K562 (cell line): Measurements from ENCODE around the gene PBXIP1. TPM values are rescaled to one million over a fixed set of nuclear protein-coding genes. Genes with fewer than 3 reads are reported as not detected.

ENCODE experiments used
- ARID3A ChIP-seq: IDR thresholded peaks from 2 replicates; pipeline ENCODE4 v1.6.1; 2012; ENCODE audit warnings: low read depth, low read length, improper control_type of control experiment, borderline replicate concordance
- CHCHD3 ChIP-seq: fragments of 250-450 bp; sonication (Bioruptor Pico); IDR thresholded peaks from 2 replicates; pipeline ENCODE4 v2.1.2; 2022; ENCODE audit warnings: mild to moderate bottlenecking
- COPS2 ChIP-seq: fragments of 450-650 bp; conservative IDR thresholded peaks from 2 replicates; pipeline ENCODE4 v1.6.1; 2016; ENCODE audit warnings: mild to moderate bottlenecking, moderate library complexity
- CREM ChIP-seq: IDR thresholded peaks from 2 replicates; pipeline ENCODE4 v1.6.1; 2014; ENCODE audit warnings: antibody characterized with exemption, low read depth
- HDGF ChIP-seq: fragments of 450-650 bp; IDR thresholded peaks from 2 replicates; pipeline ENCODE4 v1.6.1; 2016
- KDM4B ChIP-seq, 2 experiments: fragments of 450-650 bp in 1 of 2; sonication (generic) in 1 of 2; IDR thresholded peaks; 2 replicates each; pipeline ENCODE4 v1.6.1; 2016 to 2017; ENCODE audit warnings: borderline replicate concordance in 2 of 2, antibody characterized with exemption in 1 of 2, low read depth in 1 of 2, mild to moderate bottlenecking in 1 of 2
- MCM7 ChIP-seq, 2 experiments: fragments of 450-650 bp; IDR thresholded peaks; 2 replicates each; pipeline ENCODE4 v1.6.1; 2016 to 2018
- NFE2L1 ChIP-seq: fragments of 450-650 bp; IDR thresholded peaks from 2 replicates; pipeline ENCODE4 v1.6.1; 2016; ENCODE audit warnings: missing genetic modification characterization, low read depth, mild to moderate bottlenecking, missing compliant biosample characterization, moderate library complexity, borderline replicate concordance
- SETDB1 ChIP-seq: IDR thresholded peaks from one replicate; pipeline ENCODE4 v1.6.1; 2012; ENCODE audit warnings: low read length, control low read depth, inconsistent platforms
- TCFL5 ChIP-seq: fragments of 250-450 bp; sonication (Bioruptor Pico); conservative IDR thresholded peaks from 2 replicates; pipeline ENCODE4 v1.6.1; 2021; ENCODE audit warnings: mild to moderate bottlenecking, moderate library complexity, matching md5 sums
- ZC3H11A ChIP-seq: IDR thresholded peaks from 2 replicates; pipeline ENCODE4 v1.6.1; 2012; ENCODE audit warnings: low read depth, low read length, improper control_type of control experiment
- ZNF253 ChIP-seq: fragments of 250-450 bp; sonication (Bioruptor Pico); conservative IDR thresholded peaks from 2 replicates; pipeline ENCODE4 v1.6.1; 2021; ENCODE audit warnings: mild to moderate bottlenecking
- ZNF41 ChIP-seq: fragments of 250-450 bp; sonication (Bioruptor Pico); conservative IDR thresholded peaks from 2 replicates; pipeline ENCODE4 v1.4.0; 2020; ENCODE audit warnings: mild to moderate bottlenecking
- polyA plus RNA-seq, 8 experiments: library from polyadenylated mRNA; depleted of rRNA in 4 of 8; stranded (reverse) in 5 of 8; unstranded in 3 of 8; fragments of >200 nt; fragmentation: Nextera tagmentation in 2 of 8; fragmentation: Illumina TruSeq in 1 of 8; extraction: Ambion mirVana in 2 of 8; extraction: Trizol in 1 of 8; gene quantifications; 2 replicates each; pipeline versions ENCODE4 v1.2.1 to v1.2.3, GENCODE V29; 2011 to 2014; ENCODE audit warnings: inconsistent platforms in 1 of 8, missing spikeins in 1 of 8
- total RNA-seq, 7 experiments: library from RNA; depleted of rRNA in 6 of 7; stranded (reverse); fragments of >200 nt in 6 of 7; fragmentation: Illumina TruSeq in 2 of 7; extraction: Trizol in 2 of 7; gene quantifications; 2 replicates each; pipeline versions ENCODE4 v1.2.1 to v1.2.3, GENCODE V29; 2011 to 2021; ENCODE audit warnings: low replicate concordance in 1 of 7
- TF ChIP-seq, protein P1 (sequence below): sonication (generic); formaldehyde crosslinking; IDR thresholded peaks from 2 replicates; pipeline ENCODE4 v1.8.1; 2023; ENCODE audit warnings: mild to moderate bottlenecking, missing genetic modification reagents
- TF ChIP-seq, protein P2 (sequence below): IDR thresholded peaks from 3 replicates; pipeline ENCODE4 v1.6.1; 2011; ENCODE audit warnings: borderline replicate concordance, mild to moderate bottlenecking; ENCODE audit not compliant: insufficient read length, insufficient read depth
- TF ChIP-seq, protein P3 (sequence below): fragments of 450-650 bp; IDR thresholded peaks from 2 replicates; pipeline ENCODE4 v1.6.1; 2016
- TF ChIP-seq, protein P4 (sequence below): sonication (generic); formaldehyde crosslinking; IDR thresholded peaks from 2 replicates; pipeline ENCODE4 v1.8.0; 2022; ENCODE audit warnings: mild to moderate bottlenecking, missing genetic modification reagents

PBXIP1 gene
- total and polyA plus RNA-seq, 9 of the 15 experiments (the other 6 are each of a cell fraction or from before 2014, with no cell fraction given): 0.13 to 8.3 (median 5.8) TPM

DNA sequence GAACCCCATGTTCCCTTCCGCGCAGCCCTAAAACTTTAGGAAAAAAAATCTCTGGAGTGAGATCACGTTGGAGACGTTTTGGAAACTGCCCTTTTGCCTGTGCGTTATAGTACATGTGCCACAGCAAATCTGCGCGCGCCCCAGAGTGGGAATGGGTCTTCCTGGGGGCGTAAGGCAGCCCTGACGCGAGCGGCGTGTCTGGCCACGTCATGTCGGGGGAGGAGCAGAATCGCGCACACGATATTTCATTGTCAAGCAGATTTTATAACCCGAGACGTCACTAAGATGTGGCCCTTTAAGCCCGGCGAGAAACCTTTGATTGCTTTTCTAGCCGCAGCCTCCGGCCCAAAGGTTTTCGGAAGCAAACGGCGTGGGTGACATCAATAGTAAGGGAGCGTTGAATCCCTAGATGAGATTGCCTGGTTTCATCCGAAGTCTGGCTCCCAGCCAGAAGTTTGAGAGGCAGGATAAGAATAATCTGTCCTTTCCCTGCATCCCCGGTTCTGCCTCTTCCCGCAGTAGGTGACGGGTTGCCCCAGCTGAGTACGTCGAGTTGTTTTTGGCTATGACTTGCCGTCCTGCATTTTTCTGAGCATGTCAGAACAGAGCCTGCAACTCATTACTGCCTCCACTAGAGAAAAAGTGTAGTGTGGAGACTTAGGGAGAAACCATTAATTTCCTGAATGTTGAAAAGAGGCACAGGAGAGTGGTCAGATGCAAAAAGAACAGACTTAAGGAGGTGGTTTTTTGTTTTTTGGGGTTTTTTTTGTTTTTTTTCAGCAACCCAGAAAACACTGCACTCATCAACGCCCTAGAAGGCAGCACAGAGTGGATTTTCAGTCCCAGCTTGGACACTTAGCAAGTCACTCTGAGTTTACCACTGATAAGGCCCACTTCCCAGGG, 18.6 kb downstream of the PBXIP1 start (continued):
- TF ChIP-seq, protein P1, sequence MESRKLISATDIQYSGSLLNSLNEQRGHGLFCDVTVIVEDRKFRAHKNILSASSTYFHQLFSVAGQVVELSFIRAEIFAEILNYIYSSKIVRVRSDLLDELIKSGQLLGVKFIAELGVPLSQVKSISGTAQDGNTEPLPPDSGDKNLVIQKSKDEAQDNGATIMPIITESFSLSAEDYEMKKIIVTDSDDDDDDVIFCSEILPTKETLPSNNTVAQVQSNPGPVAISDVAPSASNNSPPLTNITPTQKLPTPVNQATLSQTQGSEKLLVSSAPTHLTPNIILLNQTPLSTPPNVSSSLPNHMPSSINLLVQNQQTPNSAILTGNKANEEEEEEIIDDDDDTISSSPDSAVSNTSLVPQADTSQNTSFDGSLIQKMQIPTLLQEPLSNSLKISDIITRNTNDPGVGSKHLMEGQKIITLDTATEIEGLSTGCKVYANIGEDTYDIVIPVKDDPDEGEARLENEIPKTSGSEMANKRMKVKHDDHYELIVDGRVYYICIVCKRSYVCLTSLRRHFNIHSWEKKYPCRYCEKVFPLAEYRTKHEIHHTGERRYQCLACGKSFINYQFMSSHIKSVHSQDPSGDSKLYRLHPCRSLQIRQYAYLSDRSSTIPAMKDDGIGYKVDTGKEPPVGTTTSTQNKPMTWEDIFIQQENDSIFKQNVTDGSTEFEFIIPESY (CRISPR knock-in tag): no peak; the same call in 1 of the 2 replicates
- TF ChIP-seq ARID3A (0 out of 2 replicates have a peak, but pooled peaks have one; percentile 67), ZC3H11A (no peak), MCM7 (IDR thresholded peaks at IDR 0.05) (no peak), TCFL5 (CRISPR knock-in tag) (no peak), SETDB1 (no peak), COPS2 (no peak), CHCHD3 (no peak), ZNF41 (CRISPR knock-in tag) (no peak), ZNF253 (CRISPR knock-in tag) (no peak), KDM4B (IDR thresholded peaks at IDR 0.05; ENCODE audit: borderline replicate concordance in 2 of 2, low read depth in 1 of 2) (peak in 1 of 2 experiments; percentile 59; a peak in 1 of 4 replicates), NFE2L1 (tag) (no peak), CREM (peak; percentile 97), HDGF (no peak)
- TF ChIP-seq, protein P2, sequence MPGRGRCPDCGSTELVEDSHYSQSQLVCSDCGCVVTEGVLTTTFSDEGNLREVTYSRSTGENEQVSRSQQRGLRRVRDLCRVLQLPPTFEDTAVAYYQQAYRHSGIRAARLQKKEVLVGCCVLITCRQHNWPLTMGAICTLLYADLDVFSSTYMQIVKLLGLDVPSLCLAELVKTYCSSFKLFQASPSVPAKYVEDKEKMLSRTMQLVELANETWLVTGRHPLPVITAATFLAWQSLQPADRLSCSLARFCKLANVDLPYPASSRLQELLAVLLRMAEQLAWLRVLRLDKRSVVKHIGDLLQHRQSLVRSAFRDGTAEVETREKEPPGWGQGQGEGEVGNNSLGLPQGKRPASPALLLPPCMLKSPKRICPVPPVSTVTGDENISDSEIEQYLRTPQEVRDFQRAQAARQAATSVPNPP: no peak
- TF ChIP-seq, protein P3, sequence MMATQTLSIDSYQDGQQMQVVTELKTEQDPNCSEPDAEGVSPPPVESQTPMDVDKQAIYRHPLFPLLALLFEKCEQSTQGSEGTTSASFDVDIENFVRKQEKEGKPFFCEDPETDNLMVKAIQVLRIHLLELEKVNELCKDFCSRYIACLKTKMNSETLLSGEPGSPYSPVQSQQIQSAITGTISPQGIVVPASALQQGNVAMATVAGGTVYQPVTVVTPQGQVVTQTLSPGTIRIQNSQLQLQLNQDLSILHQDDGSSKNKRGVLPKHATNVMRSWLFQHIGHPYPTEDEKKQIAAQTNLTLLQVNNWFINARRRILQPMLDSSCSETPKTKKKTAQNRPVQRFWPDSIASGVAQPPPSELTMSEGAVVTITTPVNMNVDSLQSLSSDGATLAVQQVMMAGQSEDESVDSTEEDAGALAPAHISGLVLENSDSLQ: peak; percentile 93
- TF ChIP-seq, protein P4, sequence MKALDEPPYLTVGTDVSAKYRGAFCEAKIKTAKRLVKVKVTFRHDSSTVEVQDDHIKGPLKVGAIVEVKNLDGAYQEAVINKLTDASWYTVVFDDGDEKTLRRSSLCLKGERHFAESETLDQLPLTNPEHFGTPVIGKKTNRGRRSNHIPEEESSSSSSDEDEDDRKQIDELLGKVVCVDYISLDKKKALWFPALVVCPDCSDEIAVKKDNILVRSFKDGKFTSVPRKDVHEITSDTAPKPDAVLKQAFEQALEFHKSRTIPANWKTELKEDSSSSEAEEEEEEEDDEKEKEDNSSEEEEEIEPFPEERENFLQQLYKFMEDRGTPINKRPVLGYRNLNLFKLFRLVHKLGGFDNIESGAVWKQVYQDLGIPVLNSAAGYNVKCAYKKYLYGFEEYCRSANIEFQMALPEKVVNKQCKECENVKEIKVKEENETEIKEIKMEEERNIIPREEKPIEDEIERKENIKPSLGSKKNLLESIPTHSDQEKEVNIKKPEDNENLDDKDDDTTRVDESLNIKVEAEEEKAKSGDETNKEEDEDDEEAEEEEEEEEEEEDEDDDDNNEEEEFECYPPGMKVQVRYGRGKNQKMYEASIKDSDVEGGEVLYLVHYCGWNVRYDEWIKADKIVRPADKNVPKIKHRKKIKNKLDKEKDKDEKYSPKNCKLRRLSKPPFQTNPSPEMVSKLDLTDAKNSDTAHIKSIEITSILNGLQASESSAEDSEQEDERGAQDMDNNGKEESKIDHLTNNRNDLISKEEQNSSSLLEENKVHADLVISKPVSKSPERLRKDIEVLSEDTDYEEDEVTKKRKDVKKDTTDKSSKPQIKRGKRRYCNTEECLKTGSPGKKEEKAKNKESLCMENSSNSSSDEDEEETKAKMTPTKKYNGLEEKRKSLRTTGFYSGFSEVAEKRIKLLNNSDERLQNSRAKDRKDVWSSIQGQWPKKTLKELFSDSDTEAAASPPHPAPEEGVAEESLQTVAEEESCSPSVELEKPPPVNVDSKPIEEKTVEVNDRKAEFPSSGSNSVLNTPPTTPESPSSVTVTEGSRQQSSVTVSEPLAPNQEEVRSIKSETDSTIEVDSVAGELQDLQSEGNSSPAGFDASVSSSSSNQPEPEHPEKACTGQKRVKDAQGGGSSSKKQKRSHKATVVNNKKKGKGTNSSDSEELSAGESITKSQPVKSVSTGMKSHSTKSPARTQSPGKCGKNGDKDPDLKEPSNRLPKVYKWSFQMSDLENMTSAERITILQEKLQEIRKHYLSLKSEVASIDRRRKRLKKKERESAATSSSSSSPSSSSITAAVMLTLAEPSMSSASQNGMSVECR (CRISPR knock-in tag): 0 out of 2 replicates have a peak, but pooled peaks have one; percentile 1
